PC-9 (cell line): ENCODE data around the gene EBP. TPM values are rescaled to one million over a fixed set of nuclear protein-coding genes. Genes with fewer than 3 reads are reported as not detected.

Experiments used
- BruUV-seq: library from RNA; stranded (reverse); fragments of 400-500 nt; replicated peaks from 2 replicates; lab custom pipeline; 2021; lab: Mats Ljungman, UMichigan
- CTCF ChIA-PET: fragments of 300-600 bp; sonication (Branson Sonifier 250); formaldehyde crosslinking; loops from one replicate; lab custom pipeline; 2022; ENCODE audit warnings: antibody characterized with exemption; lab: Charles Lee
- POLR2A ChIA-PET: fragments of 300-600 bp; sonication (Branson Sonifier 250); formaldehyde crosslinking; loops from one replicate; lab custom pipeline; 2022; ENCODE audit warnings: antibody characterized with exemption; ENCODE audit not compliant: unreplicated experiment; lab: Charles Lee
- DNase-seq, 2 experiments: peaks; one replicate each; pipeline versions ENCODE4 v3.0.0 to v3.0.0-alpha.2; 2015 to 2022; ENCODE audit warnings: mixed read lengths in 1 of 2
- H2AFZ ChIP-seq: fragments of 200-600 bp; sonication (generic); 2 replicates; pipeline ENCODE4 v1.8.1; 2017; ENCODE audit warnings: antibody characterized with exemption
- H3F3A ChIP-seq: fragments of 200-600 bp; sonication (generic); 2 replicates; pipeline ENCODE4 v1.8.1; 2017; ENCODE audit warnings: antibody characterized with exemption, mild to moderate bottlenecking, low read depth; ENCODE audit not compliant: insufficient read depth
- H3K27ac ChIP-seq: fragments of 200-600 bp; sonication (generic); 2 replicates; pipeline ENCODE4 v1.6.1; 2016; ENCODE audit warnings: mixed run types
- H3K27me3 ChIP-seq: fragments of 200-600 bp; sonication (generic); 2 replicates; pipeline ENCODE4 v1.6.1; 2016; ENCODE audit warnings: low read depth, mixed run types; ENCODE audit not compliant: insufficient read depth
- H3K36me3 ChIP-seq: fragments of 200-600 bp; sonication (generic); 2 replicates; pipeline ENCODE4 v1.6.1; 2016; ENCODE audit warnings: low read depth, mixed run types
- H3K4me1 ChIP-seq: fragments of 200-600 bp; sonication (generic); replicated peaks from 2 replicates; pipeline ENCODE4 v1.6.1; 2016; ENCODE audit warnings: mixed run types; ENCODE audit not compliant: insufficient read depth
- H3K4me2 ChIP-seq: fragments of 200-600 bp; sonication (generic); 2 replicates; pipeline ENCODE4 v1.6.1; 2017; ENCODE audit warnings: mixed run types
- H3K4me3 ChIP-seq: fragments of 200-600 bp; sonication (generic); 2 replicates; pipeline ENCODE4 v1.6.1; 2016; ENCODE audit warnings: mixed run types
- H3K79me2 ChIP-seq: fragments of 200-600 bp; sonication (generic); 2 replicates; pipeline ENCODE4 v1.6.1; 2017; ENCODE audit warnings: low read depth, mixed run types
- H3K9me2 ChIP-seq: fragments of 200-600 bp; sonication (generic); 2 replicates; pipeline ENCODE4 v1.8.1; 2017; ENCODE audit warnings: mild to moderate bottlenecking; ENCODE audit not compliant: insufficient read depth
- H3K9me3 ChIP-seq: fragments of 200-600 bp; sonication (generic); 2 replicates; pipeline ENCODE4 v1.8.1; 2016; ENCODE audit warnings: low read depth; ENCODE audit not compliant: insufficient read depth
- H4K20me1 ChIP-seq: fragments of 200-600 bp; sonication (generic); 2 replicates; pipeline ENCODE4 v1.8.1; 2017; ENCODE audit not compliant: insufficient read depth
- EZH2 ChIP-seq: fragments of 200-600 bp; sonication (generic); IDR thresholded peaks from 2 replicates; pipeline ENCODE4 v1.8.0; 2017; ENCODE audit warnings: antibody characterized with exemption, low read depth
- intact Hi-C: fragments of 100-400 bp; cut with micrococcal nuclease; formaldehyde crosslinking; loops from one replicate; pipeline ENCODE4 v1.10.0; 2022; ENCODE audit not compliant: unreplicated experiment
- total RNA-seq: library from RNA; stranded (reverse); gene quantifications from 2 replicates; pipeline ENCODE4 v1.2.3, GENCODE V29; 2021
- TF ChIP-seq, protein P1 (sequence below): fragments of 200-600 bp; sonication (generic); conservative IDR thresholded peaks from 2 replicates; pipeline ENCODE4 v1.6.1; 2017; ENCODE audit warnings: mixed run types, antibody characterized with exemption, mild to moderate bottlenecking, moderate library complexity

EBP gene
- total RNA-seq, 1 experiment from 2014 or later: 113 TPM

- Histone ChIP-seq H3K4me3 (no peak overlapping the region), H3K9me3 (no peaks in the 10 kb centered on the region), H3K9me2 (no peaks in the 10 kb centered on the region), H3K27ac (no peak overlapping the region), H2AFZ (no peak overlapping the region), H3K27me3 (no peaks in the 10 kb centered on the region), H3K79me2 (no peaks in the 10 kb centered on the region), H3K36me3 (no peaks in the 10 kb centered on the region), H3F3A (no peaks in the 10 kb centered on the region), H4K20me1 (no peaks in the 10 kb centered on the region), H3K4me1 (no peaks in the 10 kb centered on the region), H3K4me2 (no peak overlapping the region)
- CTCF ChIA-PET: no interaction called here
- POLR2A ChIA-PET: no interaction called here
- no TSS peak for BruUV-seq
- intact Hi-C loops: no loop called here
- TF ChIP-seq, protein P1, sequence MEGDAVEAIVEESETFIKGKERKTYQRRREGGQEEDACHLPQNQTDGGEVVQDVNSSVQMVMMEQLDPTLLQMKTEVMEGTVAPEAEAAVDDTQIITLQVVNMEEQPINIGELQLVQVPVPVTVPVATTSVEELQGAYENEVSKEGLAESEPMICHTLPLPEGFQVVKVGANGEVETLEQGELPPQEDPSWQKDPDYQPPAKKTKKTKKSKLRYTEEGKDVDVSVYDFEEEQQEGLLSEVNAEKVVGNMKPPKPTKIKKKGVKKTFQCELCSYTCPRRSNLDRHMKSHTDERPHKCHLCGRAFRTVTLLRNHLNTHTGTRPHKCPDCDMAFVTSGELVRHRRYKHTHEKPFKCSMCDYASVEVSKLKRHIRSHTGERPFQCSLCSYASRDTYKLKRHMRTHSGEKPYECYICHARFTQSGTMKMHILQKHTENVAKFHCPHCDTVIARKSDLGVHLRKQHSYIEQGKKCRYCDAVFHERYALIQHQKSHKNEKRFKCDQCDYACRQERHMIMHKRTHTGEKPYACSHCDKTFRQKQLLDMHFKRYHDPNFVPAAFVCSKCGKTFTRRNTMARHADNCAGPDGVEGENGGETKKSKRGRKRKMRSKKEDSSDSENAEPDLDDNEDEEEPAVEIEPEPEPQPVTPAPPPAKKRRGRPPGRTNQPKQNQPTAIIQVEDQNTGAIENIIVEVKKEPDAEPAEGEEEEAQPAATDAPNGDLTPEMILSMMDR: no peak
- no peak for TF ChIP-seq EZH2
- DNase-seq: no peak
These were observed 39.1 kb downstream of the EBP start for GRCh38 chrX:48560681-48561080.

GRCh38 chrX:48569958-48570357, 48.4 kb downstream of the EBP start:
- BruUV-seq: no TSS peak
- ChIA-PET POLR2A (no interaction called here), CTCF (no interaction called here)
- H3K36me3 ChIP-seq: no peaks in the 10 kb centered on the region
- no peak overlapping the region for H3K4me2 ChIP-seq
- no peaks in the 10 kb centered on the region for H3F3A ChIP-seq
- peaks cover 1% of the 10 kb centered on the region for H3K79me2 ChIP-seq
- H3K9me3 ChIP-seq: no peaks in the 10 kb centered on the region
- no peak overlapping the region for H3K27ac ChIP-seq
- TF ChIP-seq, protein P1: no peak
- TF ChIP-seq EZH2: no peak
- intact Hi-C loops: no loop called here
- no peak overlapping the region for H2AFZ ChIP-seq
- H3K4me1 ChIP-seq: no peaks in the 10 kb centered on the region
- H4K20me1 ChIP-seq: no peaks in the 10 kb centered on the region
- no peaks in the 10 kb centered on the region for H3K9me2 ChIP-seq
- no peak for DNase-seq
- H3K4me3 ChIP-seq: no peak overlapping the region
- H3K27me3 ChIP-seq: no peaks in the 10 kb centered on the region

DNA sequence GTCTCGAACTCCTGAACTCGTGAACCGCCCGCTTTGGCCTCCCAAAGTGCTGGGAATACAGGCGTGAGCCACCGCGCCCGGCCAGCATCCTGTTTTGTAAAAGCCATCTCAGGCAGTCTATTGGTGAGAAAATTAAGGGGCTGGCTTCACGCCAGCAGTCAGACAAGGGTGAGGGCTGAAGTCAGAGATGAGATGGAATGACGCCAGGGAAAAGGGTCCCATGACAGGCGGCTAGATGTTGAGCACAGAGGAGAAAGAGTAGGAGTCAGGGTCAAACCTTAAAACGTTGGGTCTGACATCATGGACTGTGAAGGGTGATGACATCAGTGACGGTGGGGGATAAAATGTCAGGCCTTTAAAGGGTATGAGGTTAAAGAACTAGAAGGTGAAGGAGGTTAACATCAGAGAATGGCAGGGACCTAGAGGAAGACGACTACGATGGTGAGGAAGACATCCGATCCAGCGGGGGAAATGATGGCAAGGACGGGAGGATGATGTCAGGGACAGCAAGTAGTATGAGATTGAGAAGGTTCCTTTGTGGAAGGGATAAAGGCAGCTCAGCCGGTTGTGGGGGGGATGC, 52.2 kb downstream of the EBP start:
- ChIA-PET POLR2A (interaction anchor here (0.6 kb wide), 1 partner anchor 83 kb away, joined by 3 read pairs; no protein-coding TSS in a partner anchor), CTCF (no interaction called here)
- Histone ChIP-seq H3K27me3 (no peaks in the 10 kb centered on the region), H2AFZ (peak overlapping the region; percentile 74; the same call in 1 of the 2 replicates), H3K9me3 (no peaks in the 10 kb centered on the region), H3K9me2 (no peaks in the 10 kb centered on the region), H3K27ac (peak overlapping the region; percentile 53; the same call in 1 of the 2 replicates), H3F3A (peaks cover 16% of the 10 kb centered on the region; the same call in 1 of the 2 replicates), H3K4me3 (peak overlapping the region; percentile 66), H3K4me1 (no peaks in the 10 kb centered on the region), H3K4me2 (peak overlapping the region; percentile 78), H3K79me2 (peaks cover 20% of the 10 kb centered on the region), H3K36me3 (no peaks in the 10 kb centered on the region), H4K20me1 (no peaks in the 10 kb centered on the region)
- TF ChIP-seq, protein P1: no peak
- no peak for TF ChIP-seq EZH2
- no peak for DNase-seq
- intact Hi-C loops: no loop called here
- TSS peak; percentile 85 for BruUV-seq
